GM12891 (cell line): ENCODE results near the gene RAB3GAP1.
"Not testable (repeated sequence)": the region's sequence is repeated elsewhere in the genome, so short reads cannot be mapped to it uniquely, and the experiment has no call there.

ENCODE experiments used
- DNase-seq: peaks from one replicate; pipeline ENCODE4 v3.0.0; 2011; ENCODE audit warnings: low spot score; ENCODE audit not compliant: insufficient read length
- FAIRE-seq: peaks from 2 replicates; lab custom pipeline; 2011; peaks lifted over from hg19 to GRCh38; lab: Jason Lieb, UNC
- PAX5 ChIP-seq: IDR thresholded peaks from 2 replicates; pipeline ENCODE4 v1.6.1; 2011; ENCODE audit warnings: low read length, moderate library complexity, mild to moderate bottlenecking; ENCODE audit not compliant: insufficient read depth, severe bottlenecking
- POLR2A ChIP-seq: IDR thresholded peaks from 2 replicates; pipeline ENCODE4 v1.6.1; 2011; ENCODE audit warnings: low read depth, low read length, control low read depth
- POLR2AphosphoS5 ChIP-seq: IDR thresholded peaks from 2 replicates; pipeline ENCODE4 v1.6.1; 2011; ENCODE audit warnings: low read depth, low read length, control low read depth
- POU2F2 ChIP-seq: IDR thresholded peaks from 2 replicates; pipeline ENCODE4 v1.6.1; 2011; ENCODE audit warnings: low read depth, mild to moderate bottlenecking, control low read depth, low read length, moderate library complexity
- SPI1 ChIP-seq: IDR thresholded peaks from 2 replicates; pipeline ENCODE4 v1.6.1; 2011; ENCODE audit warnings: low read depth, low read length, control low read depth
- TAF1 ChIP-seq: IDR thresholded peaks from 2 replicates; pipeline ENCODE4 v1.6.1; 2011; ENCODE audit warnings: low read depth, low read length, control low read depth

RAB3GAP1 gene

GRCh38 chr2:135078417-135078816, 26.3 kb downstream of the RAB3GAP1 start:
- FAIRE-seq (no peak), DNase-seq (no peak)
- TF ChIP-seq TAF1, result no peak
- no peak for TF ChIP-seq PAX5
- no peak for TF ChIP-seq SPI1
- TF ChIP-seq POLR2AphosphoS5, result no peak
- TF ChIP-seq POU2F2, result no peak
- no peak for TF ChIP-seq POLR2A

GRCh38 chr2:135086222-135086621, 34.1 kb downstream of the RAB3GAP1 start:
- FAIRE-seq (no peak), DNase-seq (no peak)
- TF ChIP-seq POLR2A, result no peak
- TF ChIP-seq PAX5, result no peak
- TF ChIP-seq POLR2AphosphoS5, result no peak
- TF ChIP-seq TAF1, result no peak
- no peak for TF ChIP-seq SPI1
- TF ChIP-seq POU2F2, result no peak

GRCh38 chr2:135089597-135089996, 37.5 kb downstream of the RAB3GAP1 start:
- FAIRE-seq, result not testable (repeated sequence)

GRCh38 chr2:135091681-135092080, 39.6 kb downstream of the RAB3GAP1 start:
- no peak for DNase-seq
- FAIRE-seq, result no peak
- TF ChIP-seq PAX5 (no peak), POU2F2 (no peak), SPI1 (no peak), POLR2A (no peak), POLR2AphosphoS5 (no peak), TAF1 (no peak)

More at GRCh38 chr2:135089597-135089996, 37.5 kb downstream of the RAB3GAP1 start:
- DNase-seq, result not testable (repeated sequence)

GRCh38 chr2:135093193-135093592, 41.1 kb downstream of the RAB3GAP1 start:
- TF ChIP-seq POLR2AphosphoS5 (no peak), SPI1 (no peak), POLR2A (no peak), PAX5 (no peak), TAF1 (no peak), POU2F2 (no peak)
- DNase-seq (no peak), FAIRE-seq (no peak)

- DNase-seq (no peak), FAIRE-seq (no peak)
- no peak for TF ChIP-seq POU2F2
- TF ChIP-seq POLR2AphosphoS5, result no peak
- TF ChIP-seq PAX5, result no peak
- TF ChIP-seq SPI1, result no peak
- no peak for TF ChIP-seq POLR2A
- TF ChIP-seq TAF1, result no peak
These were observed 41.7 kb downstream of the RAB3GAP1 start for GRCh38 chr2:135093670-135094330.

GRCh38 chr2:135094508-135094907, 42.4 kb downstream of the RAB3GAP1 start:
- TF ChIP-seq POU2F2 (no peak), TAF1 (no peak), SPI1 (no peak), POLR2AphosphoS5 (no peak), PAX5 (no peak), POLR2A (no peak)
- DNase-seq (no peak), FAIRE-seq (no peak)

GRCh38 chr2:135095591-135095990, 43.5 kb downstream of the RAB3GAP1 start:
- FAIRE-seq, result no peak
- DNase-seq, result no peak
- TF ChIP-seq TAF1 (no peak), POLR2A (no peak)

- FAIRE-seq (no peak), DNase-seq (no peak)
- TF ChIP-seq SPI1 (no peak), POU2F2 (no peak), PAX5 (no peak), POLR2A (no peak), TAF1 (no peak), POLR2AphosphoS5 (no peak)
These were observed 44.8 kb downstream of the RAB3GAP1 start for GRCh38 chr2:135096665-135097446.

- no peak for DNase-seq
- TF ChIP-seq SPI1 (no peak), POLR2A (no peak), PAX5 (no peak), POU2F2 (no peak), POLR2AphosphoS5 (no peak), TAF1 (no peak)
- FAIRE-seq, result no peak
These were observed 45.6 kb downstream of the RAB3GAP1 start for GRCh38 chr2:135097532-135098231.
